OCI-LY3 (cell line): Measurements from ENCODE around the gene PDE9A.

Experiments
- CTCF ChIP-seq: fragments of 200-600, 300-600 bp; sonication (generic); IDR thresholded peaks from 2 replicates; pipeline ENCODE4 v1.5.1; 2014; ENCODE audit warnings: antibody characterized with exemption, low read length, low read depth
- EZH2phosphoT487 ChIP-seq: fragments of 200-600 bp; shearing (Covaris generic); IDR thresholded peaks from 2 replicates; pipeline ENCODE4 v1.6.1; 2018; ENCODE audit warnings: antibody characterized with exemption, mixed run types, low read depth

- TF ChIP-seq CTCF, result no peak
- TF ChIP-seq EZH2phosphoT487, result no peak
Observed at GRCh38 chr21:42614396-42614795, 39.0 kb upstream of the PDE9A start.
